HL-60 (cell line): ENCODE measurements around the gene SKIC8.

Experiments used
- DNase-seq, 2 experiments: peaks; one replicate each; pipeline ENCODE4 v3.0.0-alpha.2; 2010 to 2020; ENCODE audit warnings: low read depth in 1 of 2, low spot score in 1 of 2
- H3K27ac ChIP-seq: fragments of 250-450 bp; sonication (Bioruptor Pico); replicated peaks from 2 replicates; pipeline ENCODE4 v1.5.1; 2020; ENCODE audit warnings: mild to moderate bottlenecking, moderate library complexity
- H3K27me3 ChIP-seq: fragments of 250-450 bp; sonication (Bioruptor Pico); 2 replicates; pipeline ENCODE4 v1.5.1; 2021; ENCODE audit warnings: mild to moderate bottlenecking, moderate library complexity; ENCODE audit not compliant: insufficient read depth, poor library complexity, severe bottlenecking
- H3K4me3 ChIP-seq: replicated peaks from 2 replicates; pipeline ENCODE4 v1.5.1; 2011; ENCODE audit warnings: mild to moderate bottlenecking, control low read depth, low read length; ENCODE audit not compliant: insufficient read depth
- CTCF ChIP-seq: IDR thresholded peaks from one replicate; pipeline ENCODE4 v1.5.1; 2011; ENCODE audit warnings: low read length, control low read depth, inconsistent platforms; ENCODE audit not compliant: insufficient read depth
- GABPA ChIP-seq: IDR thresholded peaks from 2 replicates; pipeline ENCODE4 v1.6.1; 2012; ENCODE audit warnings: low read depth
- POLR2AphosphoS5 ChIP-seq: IDR thresholded peaks from 2 replicates; pipeline ENCODE4 v1.6.1; 2012; ENCODE audit warnings: low read depth
- REST ChIP-seq: IDR thresholded peaks from 2 replicates; pipeline ENCODE4 v1.6.1; 2012; ENCODE audit warnings: low read depth; ENCODE audit not compliant: insufficient replicate concordance
- SPI1 ChIP-seq: IDR thresholded peaks from 2 replicates; pipeline ENCODE4 v1.6.1; 2012; ENCODE audit warnings: low read depth, mild to moderate bottlenecking, borderline replicate concordance

Gene SKIC8

GRCh38 chr15:78272776-78273175 lies 26.6 kb downstream of the SKIC8 start:
- Histone ChIP-seq H3K27me3 (no peaks in the 10 kb centered on the region), H3K4me3 (no peak overlapping the region), H3K27ac (no peak overlapping the region)
- DNase-seq, result no peak
- no peak for TF ChIP-seq POLR2AphosphoS5
- no peak for TF ChIP-seq SPI1
- TF ChIP-seq CTCF, result no peak

- Histone ChIP-seq H3K4me3 (no peak overlapping the region), H3K27ac (no peak overlapping the region), H3K27me3 (no peaks in the 10 kb centered on the region)
- DNase-seq, result no peak
- TF ChIP-seq SPI1 (no peak), CTCF (no peak), POLR2AphosphoS5 (no peak), GABPA (no peak), REST (no peak)
Measured at GRCh38 chr15:78272316-78272715, 27.1 kb downstream of the SKIC8 start.

GRCh38 chr15:78266806-78267205 lies 32.6 kb downstream of the SKIC8 start:
- DNase-seq, result no peak
- no peak for TF ChIP-seq CTCF
- no peak for TF ChIP-seq POLR2AphosphoS5
- H3K27ac ChIP-seq, result no peak overlapping the region

GRCh38 chr15:78266229-78266628 lies 33.2 kb downstream of the SKIC8 start:
- no peak overlapping the region for H3K27ac ChIP-seq

More at GRCh38 chr15:78266806-78267205, 32.6 kb downstream of the SKIC8 start:
- Histone ChIP-seq H3K27me3 (peaks cover 3% of the 10 kb centered on the region), H3K4me3 (no peak overlapping the region)

More at GRCh38 chr15:78266229-78266628, 33.2 kb downstream of the SKIC8 start:
- DNase-seq, result no peak
- Histone ChIP-seq H3K27me3 (peaks cover 3% of the 10 kb centered on the region), H3K4me3 (no peak overlapping the region)
- TF ChIP-seq REST, result no peak
- no peak for TF ChIP-seq SPI1
- no peak for TF ChIP-seq GABPA
- TF ChIP-seq POLR2AphosphoS5, result no peak
- TF ChIP-seq CTCF, result no peak
